ENCODE measurements around the gene RADIL.

RADIL gene

GRCh38 chr7:4856336-4857057 lies 27.0 kb downstream of the RADIL start:
- DNase-seq (ENCODE audit: low read depth in 1 of 2, low spot score in 1 of 2), result no peak

DNA sequence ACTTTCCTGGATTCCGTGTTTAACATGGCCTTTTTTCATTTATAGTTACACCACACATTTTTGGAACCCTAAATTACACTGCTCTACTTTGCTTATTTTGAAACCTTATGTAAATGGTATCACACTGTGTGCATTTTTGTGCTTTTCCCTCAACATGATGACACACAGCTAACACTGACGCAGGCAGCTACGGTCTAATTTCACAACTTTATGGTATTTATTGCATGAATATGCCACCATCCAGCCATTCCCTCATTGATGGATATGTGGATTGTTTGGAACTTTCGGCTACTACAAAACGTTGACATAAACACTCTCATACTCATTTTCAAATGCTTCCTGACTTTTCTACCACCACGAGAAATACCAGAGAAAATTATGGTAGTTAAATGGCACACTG lies 28.6 kb downstream of the RADIL start:
- DNase-seq (ENCODE audit: low read depth in 1 of 2, low spot score in 1 of 2), result no peak

DNA sequence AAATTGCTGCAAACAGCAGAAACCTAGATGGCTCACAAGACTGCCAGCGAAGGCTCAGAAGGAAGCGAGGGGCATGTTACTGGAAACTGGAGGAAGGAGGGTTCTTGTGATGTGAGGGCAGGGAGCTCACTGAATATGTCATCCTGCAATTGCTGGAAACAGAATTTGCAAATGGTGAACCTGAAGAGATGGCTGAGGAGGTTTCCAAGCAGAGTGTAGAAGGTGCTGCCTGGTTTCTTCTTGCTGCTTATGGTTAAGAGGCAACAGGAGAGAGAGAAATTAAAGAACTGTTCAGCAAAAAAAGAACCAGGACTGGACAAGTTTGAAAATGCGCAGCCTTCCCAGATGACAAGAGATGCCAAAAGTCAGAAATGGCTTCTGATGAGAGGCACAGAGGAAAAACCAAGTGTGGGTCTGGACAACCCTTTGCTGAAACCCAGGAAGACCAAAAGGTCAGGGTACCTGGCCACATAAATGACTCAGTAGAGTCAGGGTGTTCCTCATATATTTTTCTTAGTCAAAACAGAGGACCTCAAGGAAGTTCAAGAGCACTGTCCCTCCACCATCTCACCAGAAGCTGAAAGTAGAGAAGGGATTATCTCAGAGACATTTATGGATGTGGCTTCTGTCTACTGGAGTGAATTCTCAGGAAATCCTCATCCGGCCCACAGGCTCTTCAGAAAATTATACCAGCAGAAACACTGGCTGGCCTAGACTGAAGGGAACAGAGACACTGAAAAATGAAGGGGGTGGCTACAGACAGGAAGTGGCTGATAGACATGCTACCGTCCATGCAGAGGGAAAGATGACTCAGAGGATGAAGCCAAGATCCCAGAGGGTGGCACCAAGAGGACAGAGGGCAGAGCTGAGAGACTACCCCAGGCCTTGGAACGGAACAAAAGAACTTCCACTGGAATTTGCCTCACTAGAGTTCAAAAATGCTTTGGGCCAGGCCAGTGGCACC lies 31.8 kb downstream of the RADIL start:
- DNase-seq (ENCODE audit: low read depth in 1 of 2, low spot score in 1 of 2), result no peak

GRCh38 chr7:4850262-4850795 lies 33.2 kb downstream of the RADIL start:
- DNase-seq (ENCODE audit: low read depth in 1 of 2, low spot score in 1 of 2), result no peak

- DNase-seq (ENCODE audit: low read depth in 1 of 2, low spot score in 1 of 2), result no peak
Measured at GRCh38 chr7:4849390-4849789, 34.1 kb downstream of the RADIL start.

DNA sequence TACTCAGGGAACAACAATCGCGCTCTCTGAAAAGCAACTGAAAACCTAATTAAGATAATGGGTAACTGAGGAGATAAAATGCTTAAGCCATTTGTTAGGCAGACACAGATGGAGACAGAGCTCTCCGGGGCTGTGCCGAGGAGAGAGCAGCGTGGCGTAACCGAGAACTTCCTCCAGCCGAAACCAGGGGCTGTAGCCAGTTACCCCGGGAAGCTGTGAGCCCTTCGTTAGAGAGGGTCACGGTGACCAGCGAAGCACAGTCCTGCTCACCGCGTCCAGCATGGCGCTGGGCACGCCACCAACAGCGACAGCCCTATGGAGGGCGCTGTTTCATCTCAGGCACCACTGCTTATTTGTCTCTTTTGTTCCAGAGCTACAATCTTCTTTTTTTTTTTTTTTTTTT lies 37.8 kb downstream of the RADIL start:
- no peak for DNase-seq (ENCODE audit: low read depth in 1 of 2, low spot score in 1 of 2)

DNA sequence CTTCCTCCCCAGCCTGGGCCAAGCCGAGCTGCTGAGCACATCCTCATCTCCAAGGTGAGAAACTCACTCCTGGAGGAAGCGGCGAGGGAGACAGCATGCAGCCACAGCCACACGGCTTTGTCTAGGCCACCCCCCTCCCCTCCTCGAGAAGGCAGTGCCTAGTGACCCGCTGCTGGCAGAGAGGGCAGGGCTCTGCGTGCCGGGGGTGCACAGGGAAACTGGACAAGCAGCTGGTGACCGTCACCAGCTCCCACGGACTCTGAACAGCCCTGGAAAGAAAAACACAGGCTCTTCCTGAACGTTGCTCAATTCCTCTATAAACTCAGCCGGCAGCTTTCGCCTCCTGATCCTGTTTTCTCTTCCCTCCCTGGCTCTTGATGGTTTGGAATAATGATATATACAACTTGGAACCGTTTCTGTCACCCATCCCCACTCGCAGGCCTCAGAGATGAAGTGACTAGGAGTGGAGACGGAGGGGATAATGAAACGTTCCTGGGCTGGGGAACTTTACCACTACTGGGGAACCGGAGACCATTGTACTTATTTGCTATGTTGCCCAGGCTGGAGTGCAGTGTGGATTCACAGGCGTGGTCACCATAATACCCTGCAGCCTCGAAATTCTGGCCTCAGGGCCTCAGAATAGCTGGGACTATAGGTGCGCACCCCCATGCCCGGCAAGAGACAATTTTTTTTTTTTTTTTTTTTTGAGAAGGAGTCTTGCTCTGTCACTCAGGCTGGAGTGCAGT lies 41.0 kb downstream of the RADIL start:
- no peak for DNase-seq (ENCODE audit: low read depth in 1 of 2, low spot score in 1 of 2)

GRCh38 chr7:4841836-4842235 lies 41.7 kb downstream of the RADIL start:
- DNase-seq (ENCODE audit: low read depth in 1 of 2, low spot score in 1 of 2), result no peak

DNA sequence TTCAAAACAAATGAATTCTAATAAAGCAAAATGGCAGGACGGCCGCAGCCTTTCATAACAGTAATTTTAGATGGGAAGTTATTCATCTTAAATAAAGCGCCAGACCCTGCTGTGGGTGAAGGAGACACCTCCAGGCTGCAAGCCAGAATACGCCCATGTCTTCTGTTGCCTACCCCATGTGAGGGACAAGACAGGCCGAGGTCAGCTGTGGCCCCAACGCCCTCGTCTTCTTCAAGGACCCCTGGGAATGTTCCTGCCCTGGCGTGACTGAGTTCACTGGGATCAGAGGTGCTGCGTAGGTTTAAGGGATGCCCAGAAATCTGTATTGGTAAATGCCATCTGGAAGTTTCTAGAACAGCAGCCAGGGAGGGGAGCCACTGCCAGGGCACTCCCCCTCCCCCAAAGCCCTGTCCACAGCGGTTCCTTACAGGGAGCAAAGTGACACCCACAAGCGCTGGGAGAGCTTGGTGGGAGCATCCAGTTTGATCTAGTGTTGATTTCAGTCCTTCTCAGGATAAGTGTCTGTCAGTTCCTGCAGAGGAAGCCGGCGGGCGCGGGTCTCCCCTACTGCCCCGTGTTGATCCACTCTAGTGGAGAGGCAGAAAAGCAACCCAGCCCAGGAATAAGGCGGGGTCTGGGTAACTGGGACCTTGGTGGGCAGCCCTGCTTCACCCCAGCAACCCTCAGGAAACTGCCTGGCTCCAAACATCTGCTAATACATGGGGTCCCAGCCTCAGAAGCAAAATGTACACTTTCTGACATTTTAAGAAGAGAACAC lies 42.3 kb downstream of the RADIL start:
- DNase-seq (ENCODE audit: low read depth in 1 of 2, low spot score in 1 of 2), result no peak

- no peak for DNase-seq (ENCODE audit: low read depth in 1 of 2, low spot score in 1 of 2)
Measured at GRCh38 chr7:4840079-4840501, 43.4 kb downstream of the RADIL start.

DNA sequence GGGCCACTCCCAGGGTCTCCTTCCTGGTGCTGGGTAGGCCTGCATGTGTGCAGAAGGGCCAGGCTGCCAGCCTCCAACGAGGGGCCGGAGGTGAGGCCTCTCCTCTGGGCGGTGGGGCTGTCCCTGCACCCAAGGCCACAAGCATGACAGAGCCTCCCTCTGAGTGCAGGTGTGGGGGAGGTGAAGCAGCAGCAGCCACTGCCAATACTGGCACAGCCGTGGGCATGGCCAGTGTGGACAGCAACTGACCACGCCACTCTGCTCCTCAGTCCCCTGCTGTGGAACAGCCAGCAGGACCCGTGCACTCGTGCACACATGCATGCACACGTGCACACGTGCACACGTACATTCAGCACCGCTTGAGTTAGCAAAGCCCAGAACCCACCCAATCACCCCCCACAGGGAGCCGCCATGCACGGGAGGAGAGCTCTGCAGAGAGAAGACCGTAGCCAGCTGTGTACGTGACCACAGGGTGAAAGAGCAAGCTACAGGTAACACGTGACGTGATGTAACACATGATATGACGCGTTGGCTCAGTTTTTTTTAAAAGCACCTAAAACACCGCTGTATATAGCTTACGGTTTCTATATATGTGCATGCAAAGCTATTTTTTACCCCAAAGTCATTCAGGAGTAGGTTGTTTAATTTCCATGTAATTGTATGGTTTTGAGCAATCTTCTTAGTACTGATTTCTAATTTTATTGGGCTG lies 44.7 kb downstream of the RADIL start:
- DNase-seq (ENCODE audit: low read depth in 1 of 2, low spot score in 1 of 2), result no peak

DNA sequence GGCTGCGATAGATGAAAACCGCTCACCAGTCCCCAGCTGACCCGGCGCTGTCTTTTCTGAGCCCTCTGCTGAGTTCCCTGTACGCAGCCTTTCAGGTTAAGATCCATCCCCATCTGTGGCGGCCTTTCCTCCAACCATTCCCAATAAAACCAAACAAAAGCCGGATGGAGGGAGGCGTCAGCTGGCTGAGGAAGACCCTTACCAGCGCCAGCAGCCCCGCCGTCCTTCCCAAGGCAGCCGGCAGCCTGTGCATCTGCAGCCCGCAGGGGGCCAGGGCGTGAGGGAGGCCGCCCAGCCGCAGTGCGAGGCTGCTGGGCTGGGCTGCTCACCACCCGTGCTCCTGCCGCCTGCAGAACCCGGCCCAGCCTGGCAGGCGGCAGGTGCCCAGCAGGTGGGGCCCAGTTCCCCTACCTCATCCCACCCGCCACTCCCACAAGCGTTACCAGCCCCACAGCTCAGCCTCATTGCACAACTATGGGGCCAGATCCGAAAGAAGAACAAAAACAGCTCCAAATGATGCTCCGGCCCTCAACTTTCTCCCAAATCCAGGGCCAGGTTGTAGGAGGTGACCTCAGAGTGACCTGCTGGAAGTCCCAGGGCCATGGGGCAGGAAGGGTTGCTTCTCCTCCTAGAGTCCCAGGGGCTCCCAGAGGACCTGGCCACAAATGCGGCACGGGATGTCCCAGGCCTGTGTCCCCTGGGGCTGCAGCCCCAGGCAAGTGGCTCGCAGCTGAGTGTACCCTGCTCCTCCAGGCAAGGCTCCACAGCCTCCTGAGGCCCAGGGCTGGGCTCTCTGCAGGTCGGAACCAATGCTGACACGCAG lies 45.5 kb downstream of the RADIL start:
- no peak for DNase-seq (ENCODE audit: low read depth in 1 of 2, low spot score in 1 of 2)

DNA sequence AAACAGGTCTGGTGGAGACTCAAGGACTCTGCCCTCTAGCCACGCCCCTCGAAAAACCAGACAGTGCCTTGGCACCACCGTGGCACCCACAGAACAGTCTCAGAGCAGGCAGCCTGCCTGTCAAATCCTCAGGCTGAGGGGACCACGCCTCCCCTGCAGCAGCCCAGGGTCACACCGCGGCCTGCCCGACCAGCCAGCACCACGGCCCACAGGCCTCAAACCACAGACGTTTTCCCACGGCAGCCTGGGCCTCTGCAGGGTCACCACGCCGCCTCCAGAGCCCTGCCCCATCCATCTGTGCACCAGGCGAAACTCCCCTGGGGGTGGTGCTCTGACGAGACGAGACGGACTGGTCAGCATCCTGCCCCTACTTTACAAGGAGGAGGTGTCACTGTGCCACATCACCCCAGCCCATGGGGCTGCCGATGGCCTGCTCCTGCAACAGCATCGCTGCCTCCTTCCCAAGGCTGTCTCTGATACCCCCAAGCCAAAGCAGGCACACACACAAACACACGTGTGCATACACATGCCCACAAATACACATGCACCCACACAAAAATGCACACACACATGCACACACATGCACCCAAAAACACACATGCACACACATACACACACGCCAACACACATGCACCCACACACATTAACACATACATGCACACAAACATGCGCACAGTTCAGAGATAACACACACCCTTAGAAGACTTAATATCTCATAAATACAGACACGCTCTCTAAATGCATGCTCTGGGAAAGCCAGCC lies 46.3 kb downstream of the RADIL start:
- DNase-seq (ENCODE audit: low read depth in 1 of 2, low spot score in 1 of 2), result no peak

GRCh38 chr7:4836206-4836661 lies 47.3 kb downstream of the RADIL start:
- DNase-seq (ENCODE audit: low read depth in 1 of 2, low spot score in 1 of 2), result no peak

GRCh38 chr7:4835398-4836205 lies 47.9 kb downstream of the RADIL start:
- DNase-seq (ENCODE audit: low read depth in 1 of 2, low spot score in 1 of 2), result no peak

- DNase-seq (ENCODE audit: low read depth in 1 of 2, low spot score in 1 of 2), result no peak
Measured at GRCh38 chr7:4834601-4835397, 48.7 kb downstream of the RADIL start.
